GM23248 (cell line): ENCODE measurements around the gene MPDU1.

Source experiments
- EZH2 ChIP-seq: fragments of 200-600 bp; sonication (generic); IDR thresholded peaks from 2 replicates; pipeline ENCODE4 v1.6.1; 2018; ENCODE audit warnings: antibody characterized with exemption, mild to moderate bottlenecking; ENCODE audit not compliant: insufficient read depth, poor library complexity, severe bottlenecking
- EZH2phosphoT487 ChIP-seq: fragments of 200-600 bp; sonication (generic); IDR thresholded peaks from 2 replicates; pipeline ENCODE4 v1.6.1; 2018; ENCODE audit warnings: antibody characterized with exemption, moderate library complexity, mild to moderate bottlenecking, low read depth; ENCODE audit not compliant: insufficient read depth

GRCh38 chr17:7558544-7559319 lies 24.9 kb upstream of the MPDU1 start, which contains the start of gene TNFSF13:
- TF ChIP-seq EZH2 (no peak), EZH2phosphoT487 (no peak)
